ENCODE measurements around the gene MED12L.

DNA sequence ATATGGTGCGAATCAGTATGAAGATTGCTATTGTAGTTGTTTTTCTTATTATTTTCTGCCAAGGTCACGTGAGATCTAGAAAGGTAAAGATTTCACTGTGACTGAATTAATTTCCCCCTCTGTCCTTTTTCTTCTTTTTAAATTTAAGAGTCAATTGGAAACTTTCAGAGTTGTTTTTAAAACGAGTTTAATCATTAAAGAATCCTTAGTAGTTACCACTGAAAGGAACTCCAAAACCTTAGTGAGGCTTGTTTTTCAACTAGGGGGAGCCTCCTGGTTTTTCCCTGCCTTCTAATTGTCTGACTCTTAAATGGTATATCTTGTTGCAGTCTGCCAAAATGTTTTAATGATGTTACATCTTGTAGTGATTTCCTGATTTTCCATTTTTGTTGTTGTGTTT lies 281.5 kb downstream of the MED12L start:
- TF ChIP-seq, protein P1, sequence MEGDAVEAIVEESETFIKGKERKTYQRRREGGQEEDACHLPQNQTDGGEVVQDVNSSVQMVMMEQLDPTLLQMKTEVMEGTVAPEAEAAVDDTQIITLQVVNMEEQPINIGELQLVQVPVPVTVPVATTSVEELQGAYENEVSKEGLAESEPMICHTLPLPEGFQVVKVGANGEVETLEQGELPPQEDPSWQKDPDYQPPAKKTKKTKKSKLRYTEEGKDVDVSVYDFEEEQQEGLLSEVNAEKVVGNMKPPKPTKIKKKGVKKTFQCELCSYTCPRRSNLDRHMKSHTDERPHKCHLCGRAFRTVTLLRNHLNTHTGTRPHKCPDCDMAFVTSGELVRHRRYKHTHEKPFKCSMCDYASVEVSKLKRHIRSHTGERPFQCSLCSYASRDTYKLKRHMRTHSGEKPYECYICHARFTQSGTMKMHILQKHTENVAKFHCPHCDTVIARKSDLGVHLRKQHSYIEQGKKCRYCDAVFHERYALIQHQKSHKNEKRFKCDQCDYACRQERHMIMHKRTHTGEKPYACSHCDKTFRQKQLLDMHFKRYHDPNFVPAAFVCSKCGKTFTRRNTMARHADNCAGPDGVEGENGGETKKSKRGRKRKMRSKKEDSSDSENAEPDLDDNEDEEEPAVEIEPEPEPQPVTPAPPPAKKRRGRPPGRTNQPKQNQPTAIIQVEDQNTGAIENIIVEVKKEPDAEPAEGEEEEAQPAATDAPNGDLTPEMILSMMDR (IDR thresholded peaks at IDR 0.05; ENCODE audit: low read length) = no peak
- no peak for TF ChIP-seq EZH2 (IDR thresholded peaks at IDR 0.05; ENCODE audit: borderline replicate concordance, low read length)
